DMS79 treated with DMSO at 0.1 percent for 48 hours (cell line): ENCODE data around the gene DCAF8.

Experiments used
- DNase-seq: peaks from one replicate; lab custom pipeline; 2025; lab: John Stamatoyannopoulos, UW

The DCAF8 gene

DNA sequence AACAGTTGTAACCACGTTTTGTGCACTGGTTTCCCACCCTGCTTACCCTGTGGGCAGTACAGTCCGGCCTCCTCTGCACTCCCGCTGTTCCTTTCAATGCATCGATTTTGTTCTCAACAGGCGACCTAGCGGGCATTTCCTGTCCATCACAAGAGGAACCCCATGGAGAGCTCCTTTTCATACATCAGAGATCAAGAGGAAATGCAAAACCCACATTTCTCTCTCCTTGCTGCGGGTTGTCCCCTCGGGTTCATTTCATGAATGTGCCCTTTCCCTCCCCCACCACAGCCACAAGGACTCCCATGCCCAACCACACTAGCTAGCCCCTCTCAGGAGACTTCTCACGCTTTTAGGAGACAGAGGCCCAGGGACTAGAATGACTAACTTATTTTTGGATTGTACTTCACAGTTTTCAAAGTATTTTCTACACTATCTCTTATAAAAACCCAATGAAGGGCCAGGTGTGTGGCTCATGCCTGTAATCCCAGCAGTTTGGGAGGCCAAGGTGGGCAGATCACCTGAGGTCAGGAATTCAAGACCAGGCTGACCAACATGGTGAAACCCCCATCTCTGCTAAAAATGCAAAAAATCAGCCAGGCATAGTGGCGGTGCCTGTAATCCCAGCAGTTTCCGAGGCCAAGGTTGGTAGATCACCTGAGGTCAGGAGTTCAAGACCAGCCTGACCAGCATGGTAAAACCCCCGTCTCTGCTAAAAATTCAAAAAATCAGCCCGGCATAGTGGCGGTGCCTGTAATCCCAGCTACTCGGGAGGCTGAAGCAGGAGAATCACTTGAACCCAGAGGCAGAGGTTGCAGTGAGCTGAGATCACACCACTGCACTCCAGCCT is 92.6 kb downstream of the DCAF8 start:
- peak; percentile 74 for DNase-seq

DNA sequence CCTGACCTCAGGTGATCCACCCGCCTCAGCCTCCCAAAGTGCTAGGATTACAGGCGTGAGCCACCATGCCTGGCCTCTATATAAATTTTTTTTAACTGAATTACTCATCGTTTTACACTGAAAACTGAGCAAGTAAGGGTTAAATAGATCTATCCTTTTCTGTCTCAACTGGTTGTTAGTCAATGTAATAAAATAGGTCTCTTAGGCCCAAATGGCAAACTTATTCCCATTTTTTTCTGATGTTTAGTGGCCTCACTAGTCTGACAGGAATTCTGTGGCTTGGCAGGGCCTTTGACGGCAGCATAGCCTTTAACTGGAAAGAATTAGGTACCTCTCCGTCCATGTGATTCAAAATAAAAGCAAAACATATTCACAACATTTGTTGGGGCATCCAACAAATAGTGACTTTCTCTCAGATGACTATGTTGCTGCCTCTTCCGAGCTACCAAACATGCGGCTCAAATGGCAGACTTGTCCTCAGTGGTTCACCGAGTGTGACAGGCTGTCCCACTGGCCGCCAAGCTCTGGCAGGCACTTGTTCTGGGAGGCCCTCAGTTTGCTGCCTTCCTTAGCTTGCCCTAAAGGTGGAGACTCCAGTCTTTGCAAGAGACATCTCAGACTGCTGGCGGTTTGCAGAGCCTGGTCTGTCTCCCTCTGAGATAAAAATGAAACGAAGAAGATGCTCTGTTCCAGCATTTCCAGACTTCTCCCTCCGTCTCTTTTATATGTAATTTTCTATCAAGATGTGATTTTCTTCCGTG is 93.6 kb downstream of the DCAF8 start:
- DNase-seq: no peak

DNA sequence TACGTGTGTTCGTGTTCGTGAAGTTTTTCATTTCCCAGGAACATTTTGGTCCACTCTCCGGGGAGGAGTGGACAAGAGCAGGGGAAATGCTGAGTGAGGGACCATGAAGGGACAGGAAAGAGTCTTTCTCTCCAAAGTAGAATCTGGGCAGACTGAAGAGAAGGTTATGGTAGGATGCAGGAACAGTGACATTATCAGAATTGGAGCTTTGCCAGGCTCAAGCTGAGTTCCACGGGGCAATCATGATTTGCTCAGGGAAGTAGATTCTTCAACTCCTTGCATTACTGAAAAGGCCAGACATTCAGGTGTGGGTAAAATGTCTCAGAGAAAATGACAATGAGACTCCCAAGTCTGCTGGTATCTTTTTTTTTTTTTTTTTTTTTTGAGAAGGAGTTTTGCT is 94.3 kb downstream of the DCAF8 start:
- peak; percentile 43 for DNase-seq

DNA sequence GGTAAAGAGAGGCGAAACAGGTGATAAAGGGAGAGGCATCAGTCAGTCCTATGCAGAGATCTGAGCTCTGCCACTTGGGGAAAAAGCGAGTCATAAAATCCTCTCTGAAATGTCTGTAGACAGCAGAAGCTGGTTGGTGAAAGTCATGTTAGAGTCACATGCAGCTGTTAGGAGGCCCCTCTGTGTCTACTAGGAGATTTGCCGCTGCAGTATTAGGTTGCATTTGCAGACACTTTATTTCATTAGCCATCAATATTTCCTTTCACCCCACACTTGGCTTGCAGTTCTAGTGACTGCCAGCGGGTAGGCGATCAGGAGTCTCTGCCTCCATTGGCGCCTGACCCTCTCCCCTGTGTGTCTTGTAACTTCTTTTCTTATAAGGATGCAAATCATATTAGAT is 94.8 kb downstream of the DCAF8 start:
- DNase-seq: peak; percentile 60

DNA sequence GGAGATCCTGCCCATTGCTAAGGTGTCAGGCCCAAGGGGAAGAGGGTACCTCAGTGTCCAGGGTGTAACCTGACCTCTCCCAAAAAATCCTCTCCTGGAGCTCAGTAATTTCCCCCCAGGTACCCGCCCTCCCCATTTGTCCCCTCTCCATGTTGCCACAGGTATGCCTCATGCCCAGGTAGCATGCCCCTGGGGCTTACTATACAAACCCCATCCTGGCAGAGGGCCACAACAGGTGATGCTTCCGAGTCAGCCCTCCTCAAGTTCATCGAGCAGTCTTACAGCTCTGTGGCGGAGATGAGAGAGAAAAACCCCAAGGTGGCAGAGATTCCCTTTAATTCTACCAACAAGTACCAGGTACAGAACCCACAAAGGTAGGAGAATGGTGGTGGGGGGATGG is 95.3 kb downstream of the DCAF8 start:
- peak; percentile 76 for DNase-seq

DNA sequence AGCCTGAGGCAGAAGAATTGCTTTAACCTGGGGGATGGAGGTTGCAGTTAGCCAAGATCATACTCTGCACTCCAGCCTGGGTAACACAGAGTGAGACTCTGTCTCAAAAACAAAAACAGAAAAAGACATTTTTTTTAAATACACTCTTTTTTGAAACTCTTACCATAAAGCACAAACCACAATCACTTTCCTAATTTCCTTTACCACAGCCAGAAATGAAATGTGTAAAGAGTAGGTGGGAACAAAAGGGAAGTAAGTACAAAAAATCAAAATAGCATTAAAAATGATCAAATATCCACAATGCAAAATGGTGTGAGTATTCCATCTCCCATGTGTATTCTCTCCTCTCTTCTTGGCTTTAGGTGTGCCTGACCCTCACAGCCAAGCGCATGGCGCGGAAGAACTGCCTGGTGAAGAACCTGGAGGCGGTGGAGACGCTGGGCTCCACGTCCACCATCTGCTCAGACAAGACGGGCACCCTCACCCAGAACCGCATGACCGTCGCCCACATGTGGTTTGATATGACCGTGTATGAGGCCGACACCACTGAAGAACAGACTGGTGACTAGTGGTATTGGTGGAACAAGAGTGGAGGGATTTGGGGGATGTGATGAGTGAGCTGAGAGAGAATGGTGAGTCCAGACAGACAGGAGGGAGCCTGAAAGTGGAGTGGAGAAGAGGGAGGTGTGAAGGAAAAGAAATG is 96.0 kb downstream of the DCAF8 start:
- DNase-seq: no peak
